Mucosa of stomach (tissue), 1 donor: Measurements from ENCODE around the gene MGARP.

Experiments
- H3K27me3 ChIP-seq: one replicate; pipeline ENCODE4 v1.7.0; 2013; ENCODE audit warnings: mild to moderate bottlenecking, low read length; ENCODE audit not compliant: control insufficient read depth, insufficient read depth
- H3K36me3 ChIP-seq: one replicate; pipeline ENCODE4 v1.7.0; 2013; ENCODE audit warnings: low read length; ENCODE audit not compliant: control insufficient read depth, insufficient read depth
- H3K4me1 ChIP-seq: one replicate; pipeline ENCODE4 v1.7.0; 2013; ENCODE audit warnings: mild to moderate bottlenecking, low read length; ENCODE audit not compliant: control insufficient read depth, insufficient read depth
- H3K4me3 ChIP-seq: one replicate; pipeline ENCODE4 v1.7.0; 2013; ENCODE audit warnings: low read length
- H3K9ac ChIP-seq: one replicate; pipeline ENCODE4 v1.7.0; 2013; ENCODE audit warnings: mild to moderate bottlenecking, low read length, moderate library complexity
- H3K9me3 ChIP-seq: one replicate; pipeline ENCODE4 v1.7.0; 2013; ENCODE audit warnings: mild to moderate bottlenecking, low read length, moderate library complexity; ENCODE audit not compliant: control insufficient read depth
- donor health status: Pancreatic carcinoma.

Gene MGARP

DNA sequence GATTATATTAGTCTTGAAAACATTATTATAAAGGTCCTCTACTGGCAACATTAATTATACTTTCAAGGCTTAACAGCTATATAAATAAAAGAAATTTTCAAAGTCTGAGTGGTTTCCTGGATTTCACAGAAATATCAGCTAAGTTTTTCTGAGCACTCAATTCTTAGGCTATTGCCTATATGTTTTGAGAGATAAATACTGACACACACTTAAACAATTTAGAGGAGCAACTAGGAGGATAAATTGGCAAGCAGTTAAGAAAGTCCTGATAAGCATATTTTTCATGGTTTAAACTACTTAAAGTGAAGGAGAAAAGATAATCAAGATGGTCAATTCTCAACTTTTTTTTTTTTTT is 2.7 kb upstream of the MGARP start:
- no peaks in the 10 kb centered on the region for H3K36me3 ChIP-seq
- H3K4me3 ChIP-seq = no peak overlapping the region
- H3K4me1 ChIP-seq = peaks cover 8% of the 10 kb centered on the region
- H3K9me3 ChIP-seq = no peaks in the 10 kb centered on the region
- H3K9ac ChIP-seq = no peak overlapping the region
- peaks cover 26% of the 10 kb centered on the region for H3K27me3 ChIP-seq

DNA sequence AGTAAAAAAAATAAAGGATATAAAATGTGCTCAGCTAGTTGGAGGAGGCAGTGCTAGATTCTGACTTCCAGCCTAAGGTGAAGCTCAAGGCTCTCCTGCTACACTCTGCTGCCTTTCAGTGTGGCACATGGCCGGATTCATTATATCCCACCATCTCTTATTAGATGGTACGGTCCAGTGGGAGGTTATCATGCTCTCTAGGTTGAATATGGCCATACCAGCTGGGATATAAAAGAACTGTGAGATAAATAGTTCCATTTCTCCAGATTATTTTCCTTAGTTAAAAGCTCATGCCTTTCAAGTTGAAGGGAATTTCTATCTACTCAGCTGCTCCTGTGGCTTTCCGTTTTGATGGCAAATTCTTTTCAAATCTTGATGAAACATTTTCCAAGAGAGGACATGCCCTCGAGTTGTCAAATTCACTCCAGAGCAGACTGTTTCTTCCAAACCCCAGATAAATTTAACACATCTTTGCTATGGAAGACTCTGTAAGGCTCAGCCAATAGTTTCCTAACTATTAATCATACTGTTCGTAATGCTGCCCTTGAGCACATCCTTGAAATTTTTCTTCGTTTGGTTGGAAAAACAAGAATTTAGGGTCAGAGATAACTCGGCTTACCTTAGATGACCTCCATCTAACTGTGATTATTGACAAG is 2.2 kb upstream of the MGARP start:
- no peaks in the 10 kb centered on the region for H3K36me3 ChIP-seq
- H3K4me1 ChIP-seq = peaks cover 8% of the 10 kb centered on the region
- H3K4me3 ChIP-seq = no peak overlapping the region
- H3K9ac ChIP-seq = no peak overlapping the region
- peaks cover 26% of the 10 kb centered on the region for H3K27me3 ChIP-seq
- no peaks in the 10 kb centered on the region for H3K9me3 ChIP-seq

DNA sequence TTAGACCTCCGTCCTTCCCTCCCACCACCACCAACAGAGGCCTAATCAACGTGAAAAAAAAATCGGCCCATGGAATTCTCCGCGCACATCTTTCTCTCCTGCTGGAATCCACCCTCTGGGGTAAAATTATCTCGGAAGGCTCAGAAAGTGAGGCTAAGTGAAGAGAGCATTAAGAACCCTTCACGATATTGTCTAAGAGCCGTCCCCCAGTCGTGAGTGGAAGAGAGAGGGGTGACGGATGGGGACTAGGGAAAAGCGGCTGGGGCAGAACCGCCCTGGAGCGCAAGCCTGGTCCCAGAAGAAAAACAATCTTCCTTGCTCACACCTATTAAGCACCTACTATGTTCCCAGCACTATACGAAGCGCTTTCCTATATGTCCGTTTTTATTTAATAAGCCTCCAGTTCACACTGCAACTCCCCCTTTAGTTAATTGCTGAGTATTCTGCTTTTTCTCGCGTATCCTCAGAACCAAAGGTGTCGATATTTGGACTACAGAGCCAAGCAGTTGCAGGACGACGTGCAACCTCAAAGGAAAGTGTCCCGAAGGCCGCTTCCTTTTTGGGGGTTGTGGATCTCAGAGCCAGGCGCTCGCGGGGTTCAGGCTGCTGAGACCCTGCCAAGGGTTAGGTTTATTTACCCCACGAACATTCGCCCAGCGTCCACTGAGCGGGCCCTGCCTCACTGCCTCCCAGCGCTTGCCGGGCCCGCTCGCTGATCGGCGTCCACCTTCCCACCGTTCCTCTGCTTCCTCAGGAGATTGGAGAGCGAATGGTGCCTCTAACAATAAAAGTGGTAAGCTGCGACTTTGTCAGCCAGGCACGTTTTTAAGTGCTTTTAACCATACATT is 889 bp downstream of the MGARP start:
- H3K4me1 ChIP-seq = peaks cover 8% of the 10 kb centered on the region
- H3K9ac ChIP-seq = no peak overlapping the region
- H3K9me3 ChIP-seq = no peaks in the 10 kb centered on the region
- H3K36me3 ChIP-seq = no peaks in the 10 kb centered on the region
- peaks cover 26% of the 10 kb centered on the region for H3K27me3 ChIP-seq
- H3K4me3 ChIP-seq = no peak overlapping the region

DNA sequence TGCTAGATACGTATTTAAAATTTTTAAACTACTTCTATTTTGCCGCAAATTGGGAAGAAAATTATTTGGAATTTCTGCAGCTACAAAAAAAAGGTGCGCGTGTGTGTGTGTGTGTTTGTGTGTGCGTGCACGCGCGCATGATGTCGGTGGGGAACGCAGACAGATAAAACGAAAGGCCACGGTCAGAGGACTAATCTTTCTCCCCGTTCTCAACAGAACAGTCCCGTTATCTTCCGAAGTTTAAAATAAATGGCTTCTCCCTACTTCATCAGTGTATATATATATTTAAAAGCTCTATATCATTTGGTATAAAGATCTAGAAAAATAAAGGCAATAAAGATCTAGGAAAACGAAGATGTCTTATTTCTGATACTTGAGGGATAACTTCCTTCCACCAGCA is 1.5 kb downstream of the MGARP start:
- Histone ChIP-seq H3K4me3 (no peak overlapping the region), H3K4me1 (peaks cover 8% of the 10 kb centered on the region), H3K36me3 (no peaks in the 10 kb centered on the region), H3K27me3 (peaks cover 26% of the 10 kb centered on the region), H3K9ac (no peak overlapping the region), H3K9me3 (no peaks in the 10 kb centered on the region)

DNA sequence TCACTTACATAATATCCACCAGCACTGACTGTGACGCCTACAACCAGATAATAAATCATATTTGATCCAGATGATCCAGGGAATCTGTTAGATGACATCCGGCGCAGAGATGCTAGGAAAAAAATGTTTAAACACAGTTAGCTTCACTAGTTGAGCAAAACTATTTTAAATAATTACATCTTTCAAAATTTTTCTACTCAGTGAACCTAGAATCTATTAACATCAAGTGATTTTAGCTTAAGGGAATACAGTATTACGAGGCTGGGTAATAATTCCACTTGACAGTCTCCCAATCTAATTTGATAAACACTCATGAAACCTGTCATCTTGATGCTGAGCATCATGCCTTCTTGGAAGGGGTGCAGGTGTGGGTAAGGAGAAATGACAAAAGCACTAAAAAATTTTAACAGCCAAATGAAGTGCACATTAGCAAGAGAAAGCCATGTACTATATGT is 4.7 kb downstream of the MGARP start:
- H3K9ac ChIP-seq = no peak overlapping the region
- H3K9me3 ChIP-seq = no peaks in the 10 kb centered on the region
- peaks cover 7% of the 10 kb centered on the region for H3K4me1 ChIP-seq
- no peaks in the 10 kb centered on the region for H3K36me3 ChIP-seq
- H3K27me3 ChIP-seq = peaks cover 22% of the 10 kb centered on the region
- no peak overlapping the region for H3K4me3 ChIP-seq

DNA sequence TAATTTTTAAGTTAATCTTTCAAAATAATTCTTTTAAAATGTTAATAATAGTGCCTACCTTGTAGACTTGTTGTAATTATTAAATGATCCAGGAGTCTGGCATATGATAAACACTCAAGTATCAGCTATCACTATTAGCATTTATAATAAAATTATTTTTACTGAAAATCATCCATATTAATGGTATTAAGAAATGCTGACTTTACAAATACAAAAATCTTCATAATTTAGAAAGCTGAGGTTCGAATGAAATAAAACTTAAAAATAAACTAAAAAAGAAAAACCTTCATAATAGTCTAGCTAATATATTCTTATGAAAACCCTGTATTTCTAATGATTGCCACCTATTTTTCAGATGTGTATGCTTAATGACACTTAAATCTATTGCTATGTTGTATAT is 5.2 kb downstream of the MGARP start:
- H3K9me3 ChIP-seq = no peaks in the 10 kb centered on the region
- H3K4me1 ChIP-seq = peaks cover 2% of the 10 kb centered on the region
- no peak overlapping the region for H3K9ac ChIP-seq
- H3K27me3 ChIP-seq = peaks cover 17% of the 10 kb centered on the region
- H3K4me3 ChIP-seq = no peak overlapping the region
- H3K36me3 ChIP-seq = no peaks in the 10 kb centered on the region

DNA sequence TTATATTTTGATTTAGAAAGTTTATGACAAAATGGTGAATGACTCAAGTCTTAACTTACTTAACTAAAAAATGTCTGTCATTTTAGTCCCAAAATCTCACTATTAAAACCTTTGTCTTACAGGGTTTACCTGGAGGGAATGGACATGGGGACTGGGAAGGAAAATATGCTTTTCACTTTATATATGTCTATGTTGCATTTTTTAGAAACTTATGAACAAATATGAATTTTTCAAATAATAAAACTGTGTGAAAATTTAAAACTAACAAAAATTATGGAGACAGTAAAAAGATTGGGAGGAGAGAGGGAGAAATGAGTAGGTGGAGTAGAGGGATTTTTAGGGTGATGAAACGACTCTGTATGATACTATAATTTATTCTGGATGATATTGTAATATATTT is 6.2 kb downstream of the MGARP start:
- no peaks in the 10 kb centered on the region for H3K4me1 ChIP-seq
- peaks cover 8% of the 10 kb centered on the region for H3K27me3 ChIP-seq
- H3K4me3 ChIP-seq = no peak overlapping the region
- no peaks in the 10 kb centered on the region for H3K9me3 ChIP-seq
- H3K9ac ChIP-seq = no peak overlapping the region
- no peaks in the 10 kb centered on the region for H3K36me3 ChIP-seq

DNA sequence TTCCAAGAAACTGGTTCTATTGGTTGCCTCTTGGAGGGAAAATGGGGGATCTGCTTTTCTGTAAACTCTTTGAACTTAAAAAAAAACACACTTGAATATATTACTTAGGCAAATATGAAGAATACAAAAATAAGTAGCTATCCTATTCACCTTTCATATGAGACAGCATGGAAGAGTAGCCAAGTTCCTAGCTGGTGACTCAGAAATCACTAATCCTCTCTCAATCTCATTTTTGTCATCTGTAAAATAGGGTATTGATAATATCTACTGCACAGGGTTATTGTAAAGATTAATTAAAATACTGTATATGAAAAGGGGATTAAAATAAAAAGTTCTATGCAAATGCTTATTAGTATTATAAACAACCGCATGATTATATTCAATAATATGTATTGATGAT is 12.7 kb downstream of the MGARP start:
- Histone ChIP-seq H3K9me3 (no peaks in the 10 kb centered on the region), H3K9ac (no peak overlapping the region), H3K36me3 (no peaks in the 10 kb centered on the region), H3K27me3 (no peaks in the 10 kb centered on the region), H3K4me3 (no peak overlapping the region), H3K4me1 (peaks cover 13% of the 10 kb centered on the region)

DNA sequence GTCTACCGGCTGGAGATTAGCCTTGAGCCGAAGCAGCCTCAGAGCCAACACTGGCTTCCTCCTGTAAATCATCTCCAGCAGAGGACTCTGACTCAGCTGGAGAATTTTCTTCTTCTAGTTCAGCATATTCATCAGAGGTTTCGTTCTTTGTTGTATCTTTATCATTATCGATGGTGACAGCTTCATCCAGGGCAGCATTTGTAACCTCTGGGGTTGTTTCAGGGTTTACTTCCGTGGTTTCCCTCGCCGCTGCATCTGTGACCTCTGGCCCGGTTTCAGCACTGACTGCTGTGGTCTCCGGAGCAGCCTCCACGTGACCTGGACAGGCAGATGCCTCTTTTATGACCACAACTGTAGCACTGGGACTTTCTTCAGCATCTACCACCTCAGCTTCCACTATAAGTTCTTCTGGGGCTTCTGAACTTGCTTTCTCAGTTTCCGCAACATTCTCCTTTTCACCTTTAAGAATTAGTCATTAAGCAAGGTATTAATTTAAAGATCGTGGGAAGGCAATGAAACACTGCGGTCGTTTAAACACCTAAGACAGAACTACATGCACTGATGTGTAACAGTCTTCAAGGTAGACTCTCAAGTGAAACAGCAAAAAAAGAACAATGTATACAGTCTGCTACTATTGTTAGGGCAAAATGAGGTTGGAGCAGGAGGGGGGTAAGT is 13.3 kb downstream of the MGARP start:
- Histone ChIP-seq H3K27me3 (no peaks in the 10 kb centered on the region), H3K4me1 (peaks cover 13% of the 10 kb centered on the region), H3K9ac (no peak overlapping the region), H3K4me3 (no peak overlapping the region), H3K9me3 (no peaks in the 10 kb centered on the region), H3K36me3 (no peaks in the 10 kb centered on the region)

DNA sequence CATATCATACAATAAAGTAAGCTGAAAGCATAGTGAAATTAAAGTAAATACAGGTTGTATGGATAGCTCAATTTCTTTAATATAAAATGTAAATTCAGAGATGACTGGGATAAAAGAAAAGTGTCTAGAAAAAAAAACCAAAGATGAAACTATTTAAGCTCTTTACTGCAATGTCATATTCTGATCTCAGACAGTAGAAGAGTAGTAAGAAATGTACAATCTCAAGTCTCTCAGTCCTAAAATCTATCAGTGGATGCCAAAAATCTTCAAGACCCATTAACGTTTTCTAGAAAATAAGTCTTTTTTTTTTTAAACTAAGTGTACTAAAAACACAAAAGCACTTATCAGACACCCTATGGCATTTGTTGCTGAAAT is 13.8 kb downstream of the MGARP start:
- H3K9ac ChIP-seq = no peak overlapping the region
- H3K4me1 ChIP-seq = peaks cover 13% of the 10 kb centered on the region
- H3K4me3 ChIP-seq = no peak overlapping the region
- no peaks in the 10 kb centered on the region for H3K9me3 ChIP-seq
- H3K36me3 ChIP-seq = no peaks in the 10 kb centered on the region
- no peaks in the 10 kb centered on the region for H3K27me3 ChIP-seq

DNA sequence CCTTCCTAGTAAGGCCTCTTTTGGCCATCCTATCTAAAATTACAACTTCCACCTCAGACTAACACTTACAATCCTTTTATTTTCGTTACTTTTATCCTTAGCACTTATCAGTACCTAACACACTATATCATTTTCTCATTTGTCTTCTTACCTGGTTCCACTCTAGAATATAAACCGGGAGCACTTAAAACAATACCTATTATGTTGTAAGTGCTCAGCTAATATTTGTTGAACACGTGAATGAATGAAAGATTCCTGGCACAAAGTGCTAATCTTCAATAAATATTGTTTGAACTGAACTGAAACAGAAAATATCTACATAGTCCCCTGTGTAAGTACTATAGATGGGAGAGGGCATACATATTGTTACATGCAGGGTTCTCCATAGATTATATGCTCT is 14.4 kb downstream of the MGARP start:
- no peaks in the 10 kb centered on the region for H3K36me3 ChIP-seq
- no peaks in the 10 kb centered on the region for H3K9me3 ChIP-seq
- no peak overlapping the region for H3K9ac ChIP-seq
- no peak overlapping the region for H3K4me3 ChIP-seq
- peaks cover 13% of the 10 kb centered on the region for H3K4me1 ChIP-seq
- no peaks in the 10 kb centered on the region for H3K27me3 ChIP-seq

DNA sequence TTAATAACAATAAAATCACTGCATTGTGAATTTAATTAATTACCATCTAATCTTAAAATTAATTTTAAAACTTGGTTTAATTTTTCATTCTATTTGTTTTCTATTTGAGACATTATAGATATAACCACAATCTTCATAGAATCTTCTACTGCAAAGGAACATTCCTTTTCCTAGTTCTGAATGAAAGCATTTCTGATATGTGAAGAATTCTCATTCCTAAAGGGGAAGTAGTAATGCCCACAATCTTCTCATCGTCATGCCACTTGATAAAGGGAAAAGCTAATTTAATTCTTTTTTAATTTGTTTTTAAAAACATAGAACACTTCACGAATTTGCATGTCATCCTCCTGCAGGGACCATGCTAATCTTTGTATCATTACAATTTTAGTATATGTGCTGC is 23.7 kb downstream of the MGARP start:
- no peaks in the 10 kb centered on the region for H3K36me3 ChIP-seq
- H3K4me1 ChIP-seq = peaks cover 8% of the 10 kb centered on the region
- no peaks in the 10 kb centered on the region for H3K27me3 ChIP-seq
- no peak overlapping the region for H3K9ac ChIP-seq
- H3K4me3 ChIP-seq = no peak overlapping the region
- no peaks in the 10 kb centered on the region for H3K9me3 ChIP-seq
